Thyroid gland (tissue), 4 donors: ENCODE data around the gene PCNT.

Source experiments
- POLR2A ChIP-seq, 2 donors: fragments of 450-650 bp; IDR thresholded peaks; one replicate each; pipeline ENCODE4 v1.6.1; 2017; ENCODE audit warnings: antibody characterized with exemption in 2 of 2, mild to moderate bottlenecking in 2 of 2, moderate library complexity in 1 of 2
- TF ChIP-seq, protein P1 (sequence below), 6 experiments: fragments of 200-600 bp in 3 of 6; fragments of 450-650 bp in 3 of 6; sonication (generic) in 3 of 6; IDR thresholded peaks; one replicate each; pipeline ENCODE4 v1.5.1; 2016 to 2019; ENCODE audit warnings: antibody characterized with exemption in 6 of 6, mild to moderate bottlenecking in 2 of 6, inconsistent platforms in 1 of 6, moderate library complexity in 1 of 6

DNA sequence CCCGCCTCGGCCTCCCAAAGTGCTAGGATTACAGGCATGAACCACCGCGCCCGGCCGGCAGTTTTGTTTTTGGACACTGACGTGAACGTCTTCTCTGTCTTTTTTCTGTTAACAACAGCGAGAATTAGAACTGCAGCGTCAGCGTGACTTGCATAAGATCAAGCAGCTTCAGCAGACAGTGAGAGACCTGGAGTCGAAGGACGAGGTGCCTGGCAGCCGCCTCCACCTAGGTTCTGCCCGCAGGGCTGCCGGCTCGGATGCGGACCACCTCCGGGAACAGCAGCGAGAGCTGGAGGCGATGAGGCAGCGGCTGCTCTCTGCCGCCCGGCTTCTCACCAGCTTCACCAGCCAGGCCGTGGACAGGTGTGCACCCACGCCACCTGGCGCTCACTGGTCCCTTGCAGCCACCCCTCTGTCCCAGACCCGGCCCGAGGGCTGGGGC lies 111.9 kb downstream of the PCNT start:
- TF ChIP-seq, protein P1, sequence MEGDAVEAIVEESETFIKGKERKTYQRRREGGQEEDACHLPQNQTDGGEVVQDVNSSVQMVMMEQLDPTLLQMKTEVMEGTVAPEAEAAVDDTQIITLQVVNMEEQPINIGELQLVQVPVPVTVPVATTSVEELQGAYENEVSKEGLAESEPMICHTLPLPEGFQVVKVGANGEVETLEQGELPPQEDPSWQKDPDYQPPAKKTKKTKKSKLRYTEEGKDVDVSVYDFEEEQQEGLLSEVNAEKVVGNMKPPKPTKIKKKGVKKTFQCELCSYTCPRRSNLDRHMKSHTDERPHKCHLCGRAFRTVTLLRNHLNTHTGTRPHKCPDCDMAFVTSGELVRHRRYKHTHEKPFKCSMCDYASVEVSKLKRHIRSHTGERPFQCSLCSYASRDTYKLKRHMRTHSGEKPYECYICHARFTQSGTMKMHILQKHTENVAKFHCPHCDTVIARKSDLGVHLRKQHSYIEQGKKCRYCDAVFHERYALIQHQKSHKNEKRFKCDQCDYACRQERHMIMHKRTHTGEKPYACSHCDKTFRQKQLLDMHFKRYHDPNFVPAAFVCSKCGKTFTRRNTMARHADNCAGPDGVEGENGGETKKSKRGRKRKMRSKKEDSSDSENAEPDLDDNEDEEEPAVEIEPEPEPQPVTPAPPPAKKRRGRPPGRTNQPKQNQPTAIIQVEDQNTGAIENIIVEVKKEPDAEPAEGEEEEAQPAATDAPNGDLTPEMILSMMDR (IDR thresholded peaks at IDR 0.05), result no peak
- no peak for TF ChIP-seq POLR2A (IDR thresholded peaks at IDR 0.05)
